ENCODE results near the gene KRTAP1-5.
"Not testable (repeated sequence)": the region's sequence is repeated elsewhere in the genome, so short reads cannot be mapped to it uniquely, and the experiment has no call there.

The KRTAP1-5 gene

DNA sequence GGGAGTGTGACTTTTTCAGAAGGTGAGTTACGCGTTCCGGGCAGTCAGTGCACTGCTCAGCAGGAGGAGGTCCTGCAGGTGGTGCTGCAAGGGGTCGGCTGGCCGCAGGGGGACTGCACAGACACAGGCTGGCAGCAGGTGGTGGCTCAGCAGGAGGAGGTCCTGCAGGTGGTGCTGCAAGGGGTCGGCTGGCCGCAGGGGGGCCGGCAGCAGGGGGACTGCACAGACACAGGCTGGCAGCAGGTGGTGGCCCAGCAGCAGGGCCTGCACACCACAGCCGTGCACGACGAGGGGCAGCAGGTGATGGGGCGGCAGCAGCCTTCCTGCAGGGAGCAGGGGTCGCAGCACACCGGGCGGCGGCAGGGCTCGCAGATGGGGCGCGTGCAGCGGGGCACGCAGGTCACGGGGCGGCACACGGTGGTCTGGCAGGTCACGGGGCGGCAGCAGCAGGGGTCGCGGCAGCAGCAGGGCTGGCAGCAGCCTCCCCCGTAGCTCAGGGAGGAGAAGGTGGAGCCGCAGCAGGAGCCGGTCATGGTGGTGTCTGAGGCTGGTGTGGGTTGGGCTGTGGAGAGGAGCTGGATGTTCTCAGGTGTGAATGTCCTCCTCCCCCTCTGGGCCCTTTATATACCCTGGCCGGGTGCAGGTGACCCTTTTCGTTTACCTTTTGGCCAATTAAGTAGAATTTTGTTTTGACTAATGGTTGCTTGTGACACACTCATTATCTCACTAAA is 19.9 kb upstream of the KRTAP1-5 start, which contains the start of gene KRTAP2-1:
TSS of gene KRTAP2-1 (minus strand) at position 582 of the 731 bp plus-strand sequence. CDS start at position 533, 49 bp downstream.
- H3K36me3 ChIP-seq (ENCODE audit: control insufficient read depth, insufficient read depth, low read length); H3K9ac ChIP-seq (ENCODE audit: low read depth, low read length); H3K9me3 ChIP-seq (ENCODE audit: control insufficient read depth, insufficient read depth, low read length); H3K4me3 ChIP-seq (ENCODE audit: low read depth, low read length); H3K27ac ChIP-seq (ENCODE audit: low read depth, low read length); H3K27me3 ChIP-seq (ENCODE audit: control insufficient read depth, insufficient read depth, low read length); H3K4me1 ChIP-seq (ENCODE audit: control insufficient read depth, insufficient read depth, low read length): not testable (repeated sequence)

GRCh38 chr17:41042953-41043352 is 15.9 kb upstream of the KRTAP1-5 start:
- Histone ChIP-seq H3K4me1 (ENCODE audit: control insufficient read depth, insufficient read depth, low read length) (peaks cover 13% of the 10 kb centered on the region), H3K4me3 (ENCODE audit: low read depth, low read length) (no peak overlapping the region), H3K27me3 (ENCODE audit: control insufficient read depth, insufficient read depth, low read length) (no peaks in the 10 kb centered on the region), H3K9me3 (ENCODE audit: control insufficient read depth, insufficient read depth, low read length) (no peaks in the 10 kb centered on the region), H3K36me3 (ENCODE audit: control insufficient read depth, insufficient read depth, low read length) (no peaks in the 10 kb centered on the region), H3K9ac (ENCODE audit: low read depth, low read length) (no peak overlapping the region), H3K27ac (ENCODE audit: low read depth, low read length) (no peak overlapping the region)

DNA sequence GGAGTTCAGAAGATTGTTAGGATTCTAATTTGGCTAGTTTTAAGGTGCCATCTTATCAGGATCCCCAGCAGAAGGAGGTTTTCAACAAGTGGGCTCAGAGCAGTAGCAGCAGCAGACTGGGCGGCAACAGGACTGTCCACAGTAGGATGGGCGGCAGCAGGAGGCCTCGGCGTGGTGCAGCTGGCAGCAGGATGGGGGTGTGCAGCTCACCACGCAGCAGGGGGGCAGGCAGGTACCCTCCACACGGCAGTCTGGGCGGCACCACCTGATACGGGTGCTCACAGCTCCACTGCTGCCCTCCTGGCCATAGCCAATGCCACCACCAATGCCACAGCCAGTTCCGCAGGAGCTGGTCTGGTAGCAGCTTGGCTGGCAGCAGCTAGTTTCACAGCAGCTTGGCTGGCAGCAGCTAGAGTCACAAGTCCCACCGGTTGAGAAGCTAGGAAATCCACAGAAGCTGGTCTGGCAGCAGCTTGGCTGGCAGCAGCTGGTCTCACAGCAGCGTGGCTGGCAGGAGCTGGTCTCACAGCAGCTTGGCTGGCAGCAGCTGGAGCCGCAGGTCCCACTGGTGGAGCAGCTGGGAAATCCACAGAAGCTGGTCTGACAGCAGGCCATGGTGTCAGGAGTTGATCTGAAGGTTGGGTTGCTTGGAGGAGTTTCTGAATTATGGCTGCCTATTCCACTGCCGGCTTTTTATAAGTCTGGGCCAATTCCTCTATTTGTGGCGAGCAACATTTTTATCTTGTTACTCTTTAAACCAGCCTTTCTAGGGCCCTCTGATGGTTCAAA is 14.0 kb upstream of the KRTAP1-5 start, which contains the start of gene KRTAP1-1:
TSS of gene KRTAP1-1 (minus strand) at position 668 of the 789 bp plus-strand sequence. CDS start at position 615, 53 bp downstream.
- H3K27me3 ChIP-seq (ENCODE audit: control insufficient read depth, insufficient read depth, low read length); H3K9me3 ChIP-seq (ENCODE audit: control insufficient read depth, insufficient read depth, low read length); H3K9ac ChIP-seq (ENCODE audit: low read depth, low read length); H3K36me3 ChIP-seq (ENCODE audit: control insufficient read depth, insufficient read depth, low read length); H3K27ac ChIP-seq (ENCODE audit: low read depth, low read length); H3K4me3 ChIP-seq (ENCODE audit: low read depth, low read length): not testable (repeated sequence)
- H3K4me1 ChIP-seq (ENCODE audit: control insufficient read depth, insufficient read depth, low read length), result peaks cover 24% of the 10 kb centered on the region

DNA sequence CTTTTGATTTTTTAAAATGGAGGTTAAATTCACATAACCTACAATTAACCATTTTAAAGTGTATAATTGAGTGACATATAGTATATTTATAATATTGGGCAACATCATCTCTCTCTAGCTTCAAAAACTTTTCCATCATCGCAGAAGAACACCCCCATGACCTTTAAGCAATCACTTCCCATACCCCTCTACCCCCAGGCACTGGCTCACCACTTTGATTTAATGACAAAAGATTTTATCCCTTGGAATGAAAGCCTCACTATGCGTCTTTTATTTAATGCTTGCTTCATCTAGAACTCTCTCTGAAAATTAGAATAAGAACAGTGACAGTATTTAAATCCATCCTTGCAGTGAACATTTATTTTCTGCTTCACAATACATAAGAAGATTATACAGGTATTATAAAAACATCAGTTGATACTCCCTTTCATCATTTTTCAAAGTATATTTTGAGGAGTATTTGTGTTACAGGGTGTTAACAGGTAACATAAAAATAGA is 10.9 kb upstream of the KRTAP1-5 start:
- H3K9me3 ChIP-seq (ENCODE audit: control insufficient read depth, insufficient read depth, low read length), result no peaks in the 10 kb centered on the region
- peaks cover 26% of the 10 kb centered on the region for H3K4me1 ChIP-seq (ENCODE audit: control insufficient read depth, insufficient read depth, low read length)
- no peak overlapping the region for H3K9ac ChIP-seq (ENCODE audit: low read depth, low read length)
- H3K4me3 ChIP-seq (ENCODE audit: low read depth, low read length), result no peak overlapping the region
- no peaks in the 10 kb centered on the region for H3K36me3 ChIP-seq (ENCODE audit: control insufficient read depth, insufficient read depth, low read length)
- no peak overlapping the region for H3K27ac ChIP-seq (ENCODE audit: low read depth, low read length)
- H3K27me3 ChIP-seq (ENCODE audit: control insufficient read depth, insufficient read depth, low read length), result no peaks in the 10 kb centered on the region

GRCh38 chr17:41034346-41034935 is 7.4 kb upstream of the KRTAP1-5 start, which contains the start of gene KRTAP1-3:
TSS of gene KRTAP1-3 (minus strand) at chr17:41034874. CDS start at chr17:41034821, 53 bp downstream.
- not testable (repeated sequence) for H3K27me3 ChIP-seq (ENCODE audit: control insufficient read depth, insufficient read depth, low read length); H3K9me3 ChIP-seq (ENCODE audit: control insufficient read depth, insufficient read depth, low read length)
- peaks cover 26% of the 10 kb centered on the region for H3K4me1 ChIP-seq (ENCODE audit: control insufficient read depth, insufficient read depth, low read length)

DNA sequence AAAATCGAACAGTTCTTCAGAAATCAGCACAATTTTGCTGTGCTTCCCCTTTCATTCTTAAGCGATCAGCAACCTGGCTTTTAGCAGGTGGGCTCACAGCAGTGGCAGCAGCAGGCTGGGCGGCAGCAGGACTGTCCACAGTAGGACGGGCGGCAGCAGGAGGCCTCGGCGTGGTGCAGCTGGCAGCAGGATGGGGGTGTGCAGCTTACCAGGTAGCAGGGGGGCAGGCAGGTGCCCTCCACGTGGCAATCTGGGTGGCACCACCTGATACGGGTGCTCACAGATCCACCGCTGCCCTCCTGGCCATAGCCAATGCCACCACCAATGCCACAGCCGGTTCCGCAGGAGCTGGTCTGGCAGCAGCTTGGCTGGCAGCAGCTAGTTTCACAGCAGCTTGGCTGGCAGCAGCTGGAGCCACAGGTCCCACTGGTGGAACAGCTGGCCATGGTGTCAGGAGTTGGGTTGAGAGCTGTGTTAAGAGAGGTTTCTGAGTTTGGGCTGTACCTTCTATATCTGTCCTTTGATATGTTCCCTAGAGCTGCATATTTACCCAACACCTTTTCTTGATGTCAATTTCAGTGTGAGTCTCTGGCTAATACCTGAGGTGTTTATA is 2.7 kb upstream of the KRTAP1-5 start, which contains the start of gene KRTAP1-4:
TSS of gene KRTAP1-4 (minus strand) at position 563 of the 613 bp plus-strand sequence. CDS start at position 446, 117 bp downstream.
- no peaks in the 10 kb centered on the region for H3K4me1 ChIP-seq (ENCODE audit: control insufficient read depth, insufficient read depth, low read length)
- H3K36me3 ChIP-seq (ENCODE audit: control insufficient read depth, insufficient read depth, low read length), result no peaks in the 10 kb centered on the region
- H3K4me3 ChIP-seq (ENCODE audit: low read depth, low read length), result no peak within 1 kb of the TSS
- H3K27ac ChIP-seq (ENCODE audit: low read depth, low read length), result no peak within 1 kb of the TSS
- H3K27me3 ChIP-seq (ENCODE audit: control insufficient read depth, insufficient read depth, low read length), result no peaks in the 10 kb centered on the region
- no peaks in the 10 kb centered on the region for H3K9me3 ChIP-seq (ENCODE audit: control insufficient read depth, insufficient read depth, low read length)
- H3K9ac ChIP-seq (ENCODE audit: low read depth, low read length), result no peak within 1 kb of the TSS

More at GRCh38 chr17:41034346-41034935, 7.4 kb upstream of the KRTAP1-5 start, which contains the start of gene KRTAP1-3:
- H3K27ac ChIP-seq (ENCODE audit: low read depth, low read length); H3K36me3 ChIP-seq (ENCODE audit: control insufficient read depth, insufficient read depth, low read length); H3K4me3 ChIP-seq (ENCODE audit: low read depth, low read length); H3K9ac ChIP-seq (ENCODE audit: low read depth, low read length): not testable (repeated sequence)

DNA sequence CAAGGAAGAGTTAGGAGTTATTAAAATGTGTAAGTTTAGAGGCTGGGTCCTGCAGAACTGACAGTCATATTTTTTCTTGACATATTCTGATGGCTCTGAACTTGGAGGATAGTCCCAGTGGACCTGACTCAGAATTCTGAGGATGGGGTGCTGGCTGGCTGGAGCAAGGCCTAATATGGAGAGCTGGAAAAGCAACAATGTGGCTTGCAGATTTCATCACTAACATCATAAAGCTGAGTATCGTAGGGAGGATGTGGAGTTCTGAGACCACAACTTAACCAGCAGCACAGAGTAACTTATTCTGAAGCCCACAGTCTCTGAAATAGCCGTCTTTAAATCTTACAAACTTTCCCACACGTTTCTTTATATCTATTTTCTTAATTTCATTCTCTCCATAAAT is 2.3 kb downstream of the KRTAP1-5 start:
- Histone ChIP-seq H3K4me3 (ENCODE audit: low read depth, low read length) (no peak overlapping the region), H3K27ac (ENCODE audit: low read depth, low read length) (no peak overlapping the region), H3K4me1 (ENCODE audit: control insufficient read depth, insufficient read depth, low read length) (no peaks in the 10 kb centered on the region), H3K27me3 (ENCODE audit: control insufficient read depth, insufficient read depth, low read length) (no peaks in the 10 kb centered on the region), H3K9ac (ENCODE audit: low read depth, low read length) (no peak overlapping the region), H3K36me3 (ENCODE audit: control insufficient read depth, insufficient read depth, low read length) (no peaks in the 10 kb centered on the region), H3K9me3 (ENCODE audit: control insufficient read depth, insufficient read depth, low read length) (no peaks in the 10 kb centered on the region; the same call in 1 of the 2 replicates)

GRCh38 chr17:41020336-41020735 is 6.7 kb downstream of the KRTAP1-5 start:
- Histone ChIP-seq H3K36me3 (ENCODE audit: control insufficient read depth, insufficient read depth, low read length) (no peaks in the 10 kb centered on the region), H3K9me3 (ENCODE audit: control insufficient read depth, insufficient read depth, low read length) (no peaks in the 10 kb centered on the region; the same call in 1 of the 2 replicates), H3K27me3 (ENCODE audit: control insufficient read depth, insufficient read depth, low read length) (no peaks in the 10 kb centered on the region), H3K4me3 (ENCODE audit: low read depth, low read length) (no peak overlapping the region), H3K27ac (ENCODE audit: low read depth, low read length) (no peak overlapping the region), H3K4me1 (ENCODE audit: control insufficient read depth, insufficient read depth, low read length) (no peaks in the 10 kb centered on the region), H3K9ac (ENCODE audit: low read depth, low read length) (no peak overlapping the region)

- no peaks in the 10 kb centered on the region for H3K4me1 ChIP-seq (ENCODE audit: control insufficient read depth, insufficient read depth, low read length)
Observed at GRCh38 chr17:41019415-41019814, 7.6 kb downstream of the KRTAP1-5 start.

GRCh38 chr17:41018541-41018940 is 8.5 kb downstream of the KRTAP1-5 start:
- Histone ChIP-seq H3K36me3 (ENCODE audit: control insufficient read depth, insufficient read depth, low read length) (no peaks in the 10 kb centered on the region), H3K4me1 (ENCODE audit: control insufficient read depth, insufficient read depth, low read length) (no peaks in the 10 kb centered on the region), H3K9ac (ENCODE audit: low read depth, low read length) (no peak overlapping the region), H3K4me3 (ENCODE audit: low read depth, low read length) (no peak overlapping the region), H3K27ac (ENCODE audit: low read depth, low read length) (no peak overlapping the region), H3K9me3 (ENCODE audit: control insufficient read depth, insufficient read depth, low read length) (no peaks in the 10 kb centered on the region; the same call in 1 of the 2 replicates), H3K27me3 (ENCODE audit: control insufficient read depth, insufficient read depth, low read length) (no peaks in the 10 kb centered on the region)

More at GRCh38 chr17:41019415-41019814, 7.6 kb downstream of the KRTAP1-5 start:
- H3K9ac ChIP-seq (ENCODE audit: low read depth, low read length), result no peak overlapping the region
- H3K9me3 ChIP-seq (ENCODE audit: control insufficient read depth, insufficient read depth, low read length), result no peaks in the 10 kb centered on the region; the same call in 1 of the 2 replicates
- H3K27ac ChIP-seq (ENCODE audit: low read depth, low read length), result no peak overlapping the region
- H3K4me3 ChIP-seq (ENCODE audit: low read depth, low read length), result no peak overlapping the region
- no peaks in the 10 kb centered on the region for H3K27me3 ChIP-seq (ENCODE audit: control insufficient read depth, insufficient read depth, low read length)
- no peaks in the 10 kb centered on the region for H3K36me3 ChIP-seq (ENCODE audit: control insufficient read depth, insufficient read depth, low read length)

Measured in HUES48 (cell line).